HG03097 (cell line): ENCODE results near the gene STX1A.
A peak's percentile ranks its signal among the peaks of the same experiment; 100 is the strongest.
"Not testable (repeated sequence)": the region's sequence is repeated elsewhere in the genome, so short reads cannot be mapped to it uniquely, and the experiment has no call there.

Experiments
- ATAC-seq: cut with Tn5 transposase; IDR thresholded peaks from one replicate; pipeline ENCODE4 v1.9.1; 2021; ENCODE audit not compliant: unreplicated experiment, low FRiP score

Gene STX1A

GRCh38 chr7:73683788-73684693, 35.4 kb downstream of the STX1A start:
- ATAC-seq = no peak

GRCh38 chr7:73683056-73683787, 36.2 kb downstream of the STX1A start, which contains the start of the genes BUD23 and DNAJC30:
TSS of gene BUD23 (plus strand) at chr7:73683597. CDS start at chr7:73683626, 29 bp downstream.
TSS of gene DNAJC30 (minus strand) at chr7:73683453. CDS start at chr7:73683423, 30 bp downstream.
- peak; percentile 85 for ATAC-seq

- no peak for ATAC-seq
Measured at GRCh38 chr7:73682745-73683055, 36.8 kb downstream of the STX1A start.

- no peak for ATAC-seq
Measured at GRCh38 chr7:73681031-73681430, 38.4 kb downstream of the STX1A start.

DNA sequence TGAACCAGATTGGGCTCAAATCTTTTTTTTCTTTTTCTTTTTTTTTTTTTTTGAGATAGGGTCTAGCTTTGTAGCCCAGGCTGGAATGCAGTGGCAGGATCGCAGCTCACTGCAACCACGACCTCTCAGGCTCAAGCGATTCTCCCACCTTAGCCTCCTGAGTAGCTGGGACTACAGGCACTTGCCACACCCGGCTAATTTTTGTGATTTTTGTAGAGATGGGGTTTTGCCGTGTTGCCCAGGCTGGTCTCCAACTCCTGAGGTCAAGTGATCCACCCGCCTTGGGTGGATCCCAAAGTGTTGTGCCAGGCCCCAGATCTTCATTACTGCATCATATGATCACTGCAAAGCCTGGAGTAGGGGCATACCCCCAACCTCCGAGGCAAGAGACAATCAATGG, 39.0 kb downstream of the STX1A start:
- ATAC-seq = no peak

GRCh38 chr7:73679709-73680108, 39.8 kb downstream of the STX1A start:
- ATAC-seq = no peak

- ATAC-seq = no peak
Measured at GRCh38 chr7:73678862-73679261, 40.6 kb downstream of the STX1A start.

DNA sequence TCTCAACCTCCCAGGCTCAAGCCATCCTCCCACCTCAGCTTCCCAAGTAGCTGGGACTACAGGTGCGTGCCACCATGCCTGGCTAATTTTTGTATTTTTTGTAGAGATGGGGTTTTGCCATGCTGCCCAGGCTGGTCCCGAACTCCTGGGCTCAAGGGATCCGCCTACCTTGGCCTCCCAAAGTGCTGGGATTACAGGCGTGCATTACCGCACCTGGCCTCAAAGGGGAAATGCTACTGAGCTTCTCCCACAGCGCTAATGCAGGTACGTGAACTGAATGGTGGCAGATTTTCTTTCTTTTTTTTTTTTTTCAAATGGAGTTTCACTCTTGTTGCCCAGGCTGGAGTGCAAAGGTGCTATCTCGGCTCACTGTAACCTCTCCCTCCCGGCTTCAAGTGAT, 43.4 kb downstream of the STX1A start:
- not testable (repeated sequence) for ATAC-seq

- no peak for ATAC-seq
Measured at GRCh38 chr7:73674468-73675124, 44.9 kb downstream of the STX1A start.

DNA sequence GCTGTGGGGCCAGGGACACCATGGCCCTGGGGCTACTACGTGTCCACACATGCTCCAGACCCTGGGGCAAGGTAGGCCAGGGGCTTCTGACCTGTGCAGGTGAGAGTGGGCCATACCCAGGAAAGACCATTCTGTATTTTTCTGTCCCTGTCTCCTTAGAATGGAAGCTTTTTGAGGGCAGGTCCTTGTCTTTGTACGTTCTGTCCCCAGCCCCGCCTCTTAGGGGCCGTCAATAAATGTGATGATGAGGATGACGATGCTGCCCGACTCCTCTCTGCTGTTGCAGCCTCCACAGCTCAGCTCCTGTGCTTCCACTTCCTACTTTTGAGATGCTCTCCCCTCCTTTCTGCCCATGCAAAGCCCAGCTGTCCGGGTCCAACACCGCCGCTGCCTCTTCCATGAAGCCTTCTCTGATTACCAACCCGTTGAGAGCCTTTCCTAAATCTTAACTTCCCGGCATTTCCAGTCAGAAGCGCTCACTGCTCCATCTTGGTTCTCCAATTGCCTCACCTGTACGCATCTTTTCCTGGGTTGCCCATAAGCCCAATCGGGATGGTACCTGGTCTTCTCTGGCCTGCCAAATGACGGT, 47.5 kb downstream of the STX1A start:
- ATAC-seq = no peak

DNA sequence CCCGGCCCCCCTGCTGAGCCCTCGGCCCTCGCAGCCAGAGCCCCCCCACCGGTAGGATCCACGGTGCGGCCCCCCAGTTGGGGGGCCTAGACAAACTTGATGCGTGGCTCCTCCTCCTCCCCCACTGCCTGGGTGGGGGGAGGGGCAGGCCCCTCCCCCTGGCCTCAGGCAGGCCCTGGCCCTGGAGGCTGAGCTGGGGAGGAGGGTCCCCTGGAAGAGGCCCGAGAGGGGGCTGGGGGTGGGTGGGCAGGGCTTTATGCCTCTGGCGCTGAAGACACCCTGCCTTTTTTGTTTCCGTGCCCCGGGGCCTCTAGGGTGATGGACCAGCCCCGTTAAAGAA, 48.2 kb downstream of the STX1A start:
- ATAC-seq = no peak

DNA sequence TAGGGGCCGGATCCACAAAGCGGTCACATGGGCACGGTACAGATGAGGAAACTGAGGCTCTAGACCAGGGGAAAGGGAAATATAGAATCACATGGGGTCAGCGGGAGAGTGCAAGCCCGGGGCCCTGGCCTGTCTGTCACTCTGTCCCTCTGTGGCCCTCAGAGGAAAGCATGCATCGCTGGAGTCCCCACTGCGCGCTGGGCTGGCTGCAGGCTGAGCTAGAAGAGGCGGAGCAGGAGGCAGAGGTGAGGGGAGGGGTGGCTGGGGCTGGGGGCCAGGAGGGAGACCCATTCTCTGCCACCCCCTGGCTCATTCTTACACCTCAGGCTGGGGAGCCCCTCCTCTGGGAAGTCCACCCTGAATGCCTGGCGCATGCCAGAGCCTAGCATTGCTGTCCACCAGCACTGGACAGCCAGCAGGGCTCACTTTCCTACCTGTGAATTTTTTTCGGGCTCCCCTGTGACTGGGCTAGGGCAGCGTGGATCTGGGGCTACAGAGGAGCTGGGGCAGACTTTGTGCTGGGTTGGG, 49.5 kb downstream of the STX1A start:
- ATAC-seq = no peak

GRCh38 chr7:73669288-73669701, 50.2 kb downstream of the STX1A start:
- no peak for ATAC-seq

- ATAC-seq = no peak
Measured at GRCh38 chr7:73668886-73669230, 50.6 kb downstream of the STX1A start.

GRCh38 chr7:73668103-73668885, 51.2 kb downstream of the STX1A start:
- no peak for ATAC-seq

DNA sequence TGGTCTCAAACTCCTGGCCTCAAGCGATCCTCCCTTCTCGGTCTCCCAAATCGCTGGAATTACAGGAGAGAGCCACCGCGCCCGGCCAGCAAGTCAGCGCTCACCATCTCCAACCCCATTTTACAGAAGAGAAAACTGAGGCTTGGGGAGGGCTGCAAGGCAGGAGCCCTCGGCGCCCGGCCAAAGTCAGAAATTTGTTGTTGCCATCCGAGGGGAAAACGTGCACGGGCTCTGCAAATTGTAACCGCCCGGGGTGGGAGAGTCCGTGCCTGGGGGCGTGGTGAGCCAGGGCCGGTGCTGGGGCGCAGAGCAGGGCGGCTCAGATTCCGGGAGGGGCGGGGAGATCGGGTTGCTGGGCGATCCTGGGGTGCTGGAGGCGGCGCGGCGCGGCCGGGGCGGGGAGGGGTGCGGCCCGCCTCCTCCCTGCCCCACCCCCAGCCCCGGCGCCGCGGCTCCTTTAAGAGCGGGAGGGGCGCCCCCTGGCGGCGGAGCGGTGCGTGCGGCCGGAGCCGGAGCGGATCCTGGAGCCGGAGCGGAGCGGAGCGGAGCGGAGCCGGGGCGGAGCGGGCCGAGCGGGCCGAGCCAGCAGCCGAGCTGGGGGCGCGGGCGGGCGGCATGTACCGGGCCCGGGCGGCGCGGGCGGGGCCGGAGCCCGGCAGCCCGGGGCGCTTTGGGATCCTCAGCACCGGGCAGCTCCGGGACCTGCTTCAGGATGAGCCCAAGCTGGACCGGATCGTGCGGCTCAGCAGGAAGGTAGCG, 51.9 kb downstream of the STX1A start, which contains the start of gene VPS37D:
Gene VPS37D (plus strand): TSS at position 488 of the 759 bp plus-strand sequence. CDS start 128 bp downstream, at position 616.
- ATAC-seq = peak; percentile 80

DNA sequence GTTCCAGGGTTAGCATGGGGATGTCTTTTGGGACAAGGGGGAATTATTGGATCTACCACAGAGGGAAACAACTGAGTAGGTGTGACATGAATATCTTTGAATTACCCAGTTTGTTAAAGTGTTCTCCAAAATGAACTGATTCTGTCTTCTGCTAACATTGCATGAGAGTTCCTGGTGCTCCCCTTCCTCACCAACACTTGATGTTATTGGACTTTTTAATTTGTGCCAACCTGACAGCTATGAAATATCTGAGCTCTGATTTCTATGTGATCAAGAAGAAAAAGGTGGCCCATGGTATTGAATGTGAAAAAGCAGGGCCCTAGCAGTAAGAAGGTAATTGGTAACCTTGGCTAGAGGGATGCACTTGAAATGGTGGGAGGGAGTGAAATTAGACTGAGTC, 56.4 kb downstream of the STX1A start:
- no peak for ATAC-seq

GRCh38 chr7:73660594-73660993, 58.9 kb downstream of the STX1A start:
- not testable (repeated sequence) for ATAC-seq

- ATAC-seq = no peak
Measured at GRCh38 chr7:73659983-73660382, 59.5 kb downstream of the STX1A start.
